Activated CD4-positive, CD25-positive, alpha-beta regulatory T cell treated with anti-CD3 and anti-CD28 coated beads, Interleukin-2, amount 50 U/mL, for 16 hours (primary cell): ENCODE measurements around the gene ZNF559.
"Not testable (repeated sequence)": the region's sequence is repeated elsewhere in the genome, so short reads cannot be mapped to it uniquely, and the experiment has no call there.

Experiments used
- DNase-seq: peaks from one replicate; pipeline ENCODE4 v3.0.0-alpha.2; 2020; ENCODE audit warnings: low read depth, low spot score

The ZNF559 gene

DNA sequence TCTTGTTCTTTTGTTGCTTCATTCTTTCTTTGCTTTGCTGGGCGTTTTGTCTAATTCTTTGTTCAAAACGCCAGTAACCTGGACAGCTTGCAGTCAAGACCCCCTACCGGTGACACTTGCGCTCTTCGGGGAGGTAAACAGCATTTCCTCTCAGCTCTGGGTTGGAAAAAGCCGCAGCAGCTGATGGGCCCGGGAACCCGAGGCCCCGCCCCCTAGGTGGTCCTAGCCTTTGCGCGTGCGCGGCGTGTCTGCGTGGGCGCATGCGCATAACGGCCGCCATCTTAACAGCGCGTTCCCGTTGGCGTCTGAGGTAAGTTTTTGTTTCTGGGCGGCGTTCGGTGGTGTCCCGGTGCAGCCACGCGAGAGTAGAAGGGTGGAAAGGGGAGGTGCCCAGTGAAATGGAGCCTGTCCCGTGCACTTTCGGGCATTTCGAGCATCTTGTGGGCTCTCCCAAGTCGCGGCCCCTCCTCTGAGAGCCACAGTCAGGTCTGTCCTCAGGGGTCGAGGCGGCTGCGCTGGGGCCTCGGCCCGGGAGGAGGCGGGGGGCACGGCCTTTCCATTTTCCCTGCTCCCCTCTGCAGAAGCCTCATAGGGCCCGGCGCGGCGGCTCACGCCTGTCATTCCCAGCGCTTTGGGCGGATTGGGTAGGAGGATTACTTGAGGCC, at the start of gene ZNF559:
Gene ZNF559, plus strand, starts transcription at position 261 of the 665 bp plus-strand sequence. CDS start 14,371 bp downstream, outside the sequence.
- DNase-seq, result peak; percentile 95

DNA sequence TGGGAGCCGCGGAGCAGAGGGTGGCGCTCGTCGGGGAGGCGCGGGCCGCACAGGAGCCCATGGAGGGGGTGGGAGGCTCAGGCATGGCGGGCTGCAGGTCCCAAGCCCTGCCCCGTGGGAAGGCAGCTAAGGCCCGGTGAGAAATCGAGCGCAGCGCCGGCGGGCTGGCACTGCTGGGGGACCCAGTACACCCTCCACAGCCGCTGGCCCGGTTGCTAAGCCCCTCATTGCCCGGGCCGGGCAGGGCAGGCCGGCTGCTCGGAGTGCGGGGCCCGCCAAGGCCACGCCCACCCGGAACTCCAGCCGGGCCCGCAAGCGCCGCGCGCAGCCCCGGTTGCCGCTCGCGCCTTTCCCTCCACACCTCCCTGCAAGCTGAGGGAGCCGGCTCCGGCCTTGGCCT, 40.5 kb upstream of the ZNF559 start:
- not testable (repeated sequence) for DNase-seq

DNA sequence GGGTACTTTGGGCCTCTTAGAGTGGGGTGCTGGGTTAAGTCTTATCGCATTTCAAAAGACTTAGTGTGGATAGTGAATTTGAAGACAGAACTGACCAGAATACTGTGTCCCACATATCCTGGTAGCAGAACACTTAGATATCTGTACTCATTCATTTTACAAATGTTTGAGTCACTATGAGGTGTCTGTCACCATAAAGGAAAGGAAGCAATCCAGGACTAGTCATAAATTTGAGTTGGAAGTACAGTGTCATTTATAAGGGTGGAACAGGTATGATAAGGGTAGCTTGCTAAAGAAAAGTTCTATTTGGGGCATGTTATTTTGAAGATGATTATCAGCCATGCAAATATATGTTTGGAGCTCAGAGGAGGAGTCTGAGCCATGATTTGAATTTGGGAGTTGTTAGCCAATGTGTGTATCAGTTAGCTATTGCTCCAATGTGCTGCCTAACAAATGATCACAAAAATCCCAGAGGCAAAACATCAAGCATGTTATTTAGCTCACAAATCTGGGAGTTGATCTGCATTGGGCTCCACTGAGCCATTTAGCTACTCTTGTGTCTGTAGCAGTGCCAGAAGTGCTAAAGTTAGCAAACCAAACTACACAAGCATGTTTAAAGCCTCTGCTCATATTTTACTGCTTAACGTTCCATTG, 34.6 kb upstream of the ZNF559 start:
- DNase-seq, result no peak

DNA sequence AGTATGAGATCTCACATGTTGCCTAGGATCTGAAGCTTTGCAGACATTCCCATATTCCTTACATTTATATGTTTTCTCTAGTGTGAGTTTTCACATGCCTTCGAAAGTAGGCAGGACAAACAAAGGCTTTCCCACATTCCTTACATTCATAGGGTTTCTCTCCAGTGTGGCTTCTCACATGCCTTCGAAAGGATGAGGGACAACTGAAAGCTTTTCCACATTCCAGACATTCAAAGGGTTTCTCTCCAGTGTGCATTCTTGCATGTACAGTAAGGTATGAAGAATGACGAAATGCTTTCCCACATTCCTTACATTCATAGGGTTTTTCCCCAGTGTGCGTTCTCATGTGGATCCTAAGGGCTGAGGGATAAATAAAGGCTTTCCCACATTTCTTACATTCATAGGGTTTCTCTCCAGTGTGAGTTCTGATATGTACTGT, 28.5 kb upstream of the ZNF559 start:
- no peak for DNase-seq

DNA sequence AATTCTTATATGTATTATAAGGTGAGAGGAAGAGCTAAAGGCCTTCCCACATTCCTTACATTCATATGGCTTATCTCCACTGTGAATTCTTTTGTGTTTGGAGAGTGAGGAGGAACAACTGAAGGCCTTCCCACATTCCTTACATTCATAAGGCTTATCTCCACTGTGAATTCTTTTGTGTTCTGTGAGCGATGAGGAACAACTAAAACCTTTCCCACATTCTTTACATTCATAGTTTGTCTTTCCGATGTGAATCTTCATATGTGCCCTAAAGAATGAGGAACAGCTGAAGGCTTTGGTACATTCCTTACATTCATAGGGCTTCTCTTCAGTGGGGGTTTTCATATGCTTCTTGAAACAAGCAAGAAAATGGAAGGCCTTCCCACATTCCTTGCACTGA, 27.6 kb upstream of the ZNF559 start:
- no peak for DNase-seq

DNA sequence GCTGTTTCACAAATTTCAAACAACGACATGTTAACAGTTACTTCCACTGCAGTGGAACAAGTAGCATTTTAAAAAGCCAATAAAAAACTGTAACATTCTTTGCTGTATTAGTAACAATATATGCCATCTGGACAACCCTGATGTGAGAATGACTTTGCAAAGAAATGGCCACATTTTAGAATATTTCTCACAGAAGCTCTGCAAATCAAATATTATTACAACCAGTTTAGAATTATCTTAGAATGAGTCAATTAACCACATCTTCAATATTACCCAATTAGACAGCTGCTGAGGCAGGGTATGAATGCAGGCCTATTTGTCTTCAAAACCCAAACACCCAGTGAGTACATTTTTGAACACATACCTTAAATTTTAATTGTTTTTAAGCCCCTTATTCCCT, 17.5 kb upstream of the ZNF559 start:
- no peak for DNase-seq

DNA sequence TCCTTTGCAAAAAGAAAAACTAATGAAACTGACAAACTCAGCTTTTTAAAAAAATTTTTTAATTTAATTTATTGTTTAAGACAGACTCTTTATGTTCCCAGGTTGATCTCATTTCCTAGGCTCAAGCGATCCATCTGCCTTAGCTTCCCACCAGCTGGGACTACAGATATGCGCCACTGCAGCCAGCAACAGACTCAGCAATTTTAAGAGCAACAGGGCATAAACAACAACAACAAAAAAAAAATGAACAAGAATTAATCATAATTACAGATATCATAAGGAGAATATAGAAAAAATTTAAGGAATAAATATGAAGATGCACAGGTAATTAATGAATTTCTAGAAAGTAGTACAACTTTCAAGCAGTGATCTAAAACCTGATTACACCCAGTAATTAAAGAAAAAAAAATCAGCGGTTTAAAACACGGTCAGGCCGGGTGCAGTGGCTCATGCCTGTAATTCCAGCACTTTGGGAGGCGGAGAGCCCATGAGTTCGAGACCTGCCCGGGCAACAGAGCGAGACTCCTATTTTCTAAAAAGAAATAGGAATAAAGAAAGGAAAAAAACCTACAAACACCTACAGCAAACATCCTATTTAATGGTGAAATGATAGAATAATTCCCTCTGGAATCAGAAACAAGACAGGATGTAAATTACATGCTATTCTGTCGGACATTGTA, 15.7 kb upstream of the ZNF559 start:
- no peak for DNase-seq

DNA sequence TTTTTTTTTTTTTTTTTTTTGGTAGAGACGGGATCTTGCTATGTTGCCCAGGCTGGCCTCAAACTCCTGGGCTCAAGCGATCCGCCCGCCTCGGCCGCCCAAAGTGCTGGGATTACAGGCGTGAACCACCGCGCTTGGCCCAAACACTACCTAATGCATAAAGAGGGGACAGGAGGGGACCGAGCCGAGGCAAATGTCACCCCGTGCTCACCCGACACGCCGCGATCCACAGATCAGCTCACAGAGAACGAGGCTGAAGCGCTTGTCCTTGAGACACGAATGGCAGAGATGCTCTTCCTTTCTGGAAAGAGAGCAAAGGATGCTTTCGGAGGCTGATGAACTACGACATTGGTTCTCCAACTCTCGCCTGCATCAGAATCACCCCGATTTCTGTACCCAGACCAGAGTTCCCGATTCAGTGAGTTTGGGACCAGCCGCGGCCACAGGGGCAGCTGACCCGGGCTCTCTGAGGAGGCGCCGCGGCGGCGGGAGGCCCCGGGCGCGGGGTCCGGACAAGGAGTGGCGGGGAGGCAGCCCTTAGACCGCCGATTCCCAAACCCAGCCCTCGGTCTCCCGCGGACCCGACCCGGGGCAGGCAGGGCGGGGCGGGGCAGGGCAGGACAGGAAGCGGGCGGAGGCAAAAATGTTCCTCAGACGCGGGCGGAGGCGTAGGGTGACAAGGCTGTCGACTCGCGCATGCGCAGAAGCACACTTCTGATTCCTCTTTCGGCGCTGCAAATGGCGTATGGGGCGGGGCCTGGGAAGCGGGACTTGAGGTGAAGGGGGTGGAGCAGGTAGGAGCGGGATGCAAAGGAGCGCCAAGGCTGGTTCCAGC, 14.6 kb upstream of the ZNF559 start, which contains the start of gene ZNF699:
Gene ZNF699, minus strand, starts transcription at position 700 of the 835 bp plus-strand sequence. CDS start 4,719 bp downstream, outside the sequence.
- peak; percentile 96 for DNase-seq

DNA sequence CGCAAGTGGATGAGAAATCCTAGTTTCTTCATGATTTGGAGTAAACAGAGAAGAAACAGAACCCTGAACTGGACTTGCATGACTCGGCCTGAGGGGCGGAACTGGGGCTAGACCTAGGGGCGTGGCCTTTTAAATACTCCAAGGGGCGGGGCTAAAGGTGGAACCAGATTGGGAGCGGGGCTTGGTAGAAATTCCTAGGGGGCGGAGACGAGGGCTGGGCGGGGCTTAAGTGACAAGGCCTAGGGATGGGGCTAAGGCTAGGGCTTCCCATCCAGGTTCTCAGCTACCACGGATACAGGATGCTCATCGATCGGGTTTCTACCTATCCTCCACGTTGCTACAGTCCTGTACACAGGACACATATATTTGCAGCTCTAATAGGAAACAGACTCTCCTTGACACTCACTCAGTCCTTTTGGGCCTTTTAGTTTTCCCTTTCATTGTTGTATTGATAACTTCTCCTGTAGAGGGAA, 14.0 kb upstream of the ZNF559 start:
- no peak for DNase-seq

DNA sequence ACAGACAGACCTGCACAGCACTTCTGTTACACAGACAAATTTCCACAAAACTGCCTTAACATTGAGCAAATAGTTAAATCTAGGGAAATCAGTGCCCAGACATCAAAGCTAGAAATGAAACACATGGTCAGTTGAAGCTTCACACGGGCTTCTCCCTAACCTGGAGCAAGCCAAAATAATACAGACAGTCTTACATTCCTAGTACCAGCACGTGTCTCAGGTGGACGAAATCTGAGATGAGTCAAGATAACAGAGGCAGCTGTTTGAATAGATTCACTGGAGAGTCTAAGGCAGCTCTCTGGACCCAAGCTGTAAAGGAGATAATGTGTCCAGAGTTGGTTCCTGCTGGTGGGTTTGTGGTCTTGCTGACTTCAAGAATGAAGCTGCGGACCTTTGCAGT, 10.2 kb upstream of the ZNF559 start:
- DNase-seq, result no peak

DNA sequence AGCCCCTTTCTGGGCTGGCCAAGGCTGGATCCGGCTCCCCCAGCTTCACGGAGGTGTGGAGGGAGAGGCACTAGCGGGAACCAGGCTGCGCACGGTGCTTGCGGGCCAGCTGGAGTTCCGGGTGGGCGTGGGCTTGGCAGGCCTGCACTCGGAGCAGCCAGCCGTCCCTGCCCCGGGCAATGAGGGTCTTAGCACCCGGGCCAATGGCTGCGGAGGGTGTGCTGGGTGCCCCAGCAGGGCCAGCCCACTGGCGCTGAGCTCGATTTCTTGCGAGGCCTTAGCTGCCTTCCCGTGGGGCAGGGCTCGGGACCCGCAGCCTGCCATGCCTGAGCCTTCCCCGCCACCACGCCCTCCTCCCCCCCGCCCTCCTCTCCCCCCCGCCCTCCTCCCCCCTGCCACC, 2.6 kb upstream of the ZNF559 start:
- DNase-seq, result no peak

DNA sequence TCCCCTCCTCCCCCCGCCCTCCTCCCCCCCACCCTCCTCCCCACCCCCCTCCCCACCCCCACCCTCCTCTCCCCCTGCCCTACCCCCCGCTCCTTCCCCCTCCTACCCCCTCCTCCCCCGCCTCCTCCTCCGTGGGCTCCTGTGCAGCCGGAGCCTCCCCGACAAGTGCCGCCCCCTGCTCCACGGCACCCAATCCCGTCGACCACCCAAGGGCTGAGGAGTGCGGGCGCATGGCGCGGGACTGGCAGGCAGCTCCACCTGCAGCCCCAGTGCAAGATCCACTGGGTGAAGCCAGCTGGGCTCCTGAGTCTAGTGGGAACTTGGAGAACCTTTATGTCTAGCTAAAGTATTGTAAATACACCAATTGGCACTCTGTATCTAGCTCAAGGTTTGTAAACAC, 2.2 kb upstream of the ZNF559 start:
- not testable (repeated sequence) for DNase-seq

DNA sequence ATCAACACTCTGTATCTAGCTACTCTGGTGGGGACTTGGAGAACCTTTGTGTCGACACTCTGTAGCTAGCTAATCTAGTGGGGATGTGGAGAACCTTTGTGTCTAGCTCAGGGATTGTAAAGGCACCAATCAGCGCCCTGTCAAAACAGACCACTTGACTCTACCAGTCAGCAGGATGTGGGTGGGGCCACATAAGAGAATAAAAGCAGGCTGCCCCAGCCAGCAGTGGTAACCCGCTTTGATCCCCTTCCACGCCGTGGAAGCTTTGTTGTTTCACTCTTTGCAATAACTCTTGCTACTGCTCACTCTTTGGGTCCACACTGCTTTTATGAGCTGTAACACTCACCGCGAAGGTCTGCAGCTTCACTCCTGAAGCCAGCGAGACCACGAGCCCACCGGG, 1.8 kb upstream of the ZNF559 start:
- DNase-seq, result not testable (repeated sequence)

DNA sequence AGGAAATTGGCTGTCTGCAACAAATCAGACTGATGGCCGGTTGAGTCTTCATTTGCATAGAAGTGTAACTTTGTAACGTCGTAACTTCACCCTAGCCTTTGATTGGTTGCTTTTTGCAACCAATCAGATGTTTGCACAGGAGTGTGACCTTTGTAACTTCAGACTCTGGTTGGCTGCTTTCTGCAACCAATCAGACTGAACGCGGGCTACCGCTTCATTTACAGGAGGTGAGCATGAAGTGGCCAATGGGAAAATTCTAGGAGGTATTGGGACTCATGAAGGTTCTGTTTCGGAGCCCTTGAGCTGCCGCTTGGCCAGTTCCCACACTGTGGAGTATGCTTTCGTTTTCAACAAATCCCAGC, 441 bp upstream of the ZNF559 start:
- peak; percentile 14 for DNase-seq

DNA sequence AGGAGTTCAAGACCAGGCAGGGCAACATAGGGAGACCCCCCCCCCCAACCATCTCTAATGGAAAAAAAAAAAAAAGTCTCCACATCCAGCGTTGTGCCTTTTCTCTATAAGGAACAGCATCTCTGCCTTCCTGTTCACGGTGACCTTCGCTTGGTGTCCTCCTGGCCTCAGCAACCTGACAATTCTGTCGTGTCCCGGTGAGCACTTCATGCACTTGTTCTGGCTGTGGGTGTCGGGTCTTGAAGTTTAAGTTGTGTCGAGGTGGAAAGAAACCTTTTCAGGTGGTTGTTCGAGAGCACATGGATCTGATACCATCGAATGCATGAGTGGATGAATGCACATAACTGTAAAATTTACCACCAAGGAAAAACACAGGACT, 594 bp downstream of the ZNF559 start:
- DNase-seq, result no peak

DNA sequence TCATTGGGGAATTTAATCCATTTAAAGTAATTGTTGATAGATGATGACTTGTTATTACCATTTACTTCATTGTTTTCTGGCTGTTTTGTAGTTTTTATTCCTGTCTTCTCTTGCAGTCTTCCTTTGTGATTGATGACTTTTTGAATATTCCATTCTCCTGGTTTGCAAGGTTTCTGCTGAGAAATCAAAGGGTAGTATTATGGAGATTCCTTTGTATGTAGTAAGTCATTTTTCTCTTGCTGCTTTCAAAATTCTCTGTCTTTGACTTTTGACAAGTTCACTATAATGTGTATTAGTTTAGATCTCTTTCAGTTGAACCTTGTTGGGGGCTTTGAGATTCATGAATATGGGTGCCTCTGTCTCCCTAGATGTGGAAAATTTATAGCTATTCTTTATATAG, 6.0 kb downstream of the ZNF559 start:
- no peak for DNase-seq

DNA sequence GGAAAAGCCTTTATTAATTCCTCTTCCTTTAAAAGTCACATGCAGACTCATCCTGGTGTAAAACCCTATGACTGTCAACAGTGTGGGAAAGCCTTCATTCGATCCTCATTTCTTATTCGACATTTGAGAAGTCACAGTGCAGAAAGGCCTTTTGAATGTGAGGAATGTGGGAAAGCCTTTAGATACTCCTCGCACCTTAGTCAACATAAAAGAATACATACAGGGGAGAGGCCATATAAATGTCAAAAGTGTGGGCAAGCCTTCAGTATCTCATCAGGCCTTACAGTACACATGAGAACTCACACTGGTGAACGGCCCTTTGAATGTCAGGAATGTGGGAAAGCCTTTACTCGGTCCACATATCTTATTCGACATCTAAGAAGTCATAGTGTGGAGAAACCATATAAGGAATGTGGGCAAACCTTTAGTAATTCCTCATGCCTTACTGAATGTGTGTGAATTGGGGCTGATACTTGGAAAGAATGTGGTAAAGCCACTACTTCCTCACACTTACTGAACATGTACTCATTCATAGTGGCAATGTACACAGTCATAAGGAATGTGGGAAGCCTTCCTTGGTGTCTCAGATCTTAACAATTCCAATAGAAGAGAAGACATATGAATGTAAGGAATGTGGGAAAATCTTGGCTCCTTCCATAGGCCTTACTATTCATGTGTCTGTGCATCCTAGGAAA, 18.8 kb downstream of the ZNF559 start:
- no peak for DNase-seq

DNA sequence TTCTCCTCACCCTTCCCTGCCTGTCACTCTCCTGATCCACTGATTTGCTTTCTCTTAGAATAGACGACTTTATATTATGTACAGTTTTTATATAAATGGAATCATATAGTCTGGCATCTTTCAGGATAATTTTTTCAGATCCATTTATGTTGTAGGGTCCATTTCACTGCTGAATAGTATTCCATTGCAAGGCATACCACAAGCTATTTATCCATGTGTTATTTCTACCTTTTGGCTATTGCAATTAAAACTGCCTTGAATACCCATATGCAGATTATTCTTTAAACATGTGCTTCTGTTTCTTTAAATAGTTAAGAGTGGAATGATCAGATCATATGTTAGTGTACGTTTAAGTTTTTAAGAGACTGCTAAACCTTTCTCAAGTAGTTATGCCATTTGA, 21.0 kb downstream of the ZNF559 start:
- DNase-seq, result no peak

DNA sequence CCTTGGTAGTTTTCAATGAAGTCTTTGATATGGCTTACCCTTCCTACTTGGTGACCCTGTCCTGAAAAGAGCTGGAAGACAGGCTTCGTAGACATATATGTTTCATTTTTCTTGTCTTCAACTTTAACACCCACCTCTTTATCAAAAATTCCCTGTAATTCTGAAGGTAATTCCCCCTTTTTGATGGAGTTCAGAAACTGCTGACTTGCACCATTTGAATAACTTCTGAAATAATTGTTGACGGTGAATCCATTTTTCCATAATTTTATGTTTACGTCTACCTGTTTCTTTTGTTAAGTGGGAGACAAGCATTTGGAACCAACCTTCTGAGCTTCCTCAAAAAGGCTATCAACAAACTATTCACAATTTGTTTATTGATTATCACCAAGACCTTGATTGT, 24.3 kb downstream of the ZNF559 start:
- no peak for DNase-seq

DNA sequence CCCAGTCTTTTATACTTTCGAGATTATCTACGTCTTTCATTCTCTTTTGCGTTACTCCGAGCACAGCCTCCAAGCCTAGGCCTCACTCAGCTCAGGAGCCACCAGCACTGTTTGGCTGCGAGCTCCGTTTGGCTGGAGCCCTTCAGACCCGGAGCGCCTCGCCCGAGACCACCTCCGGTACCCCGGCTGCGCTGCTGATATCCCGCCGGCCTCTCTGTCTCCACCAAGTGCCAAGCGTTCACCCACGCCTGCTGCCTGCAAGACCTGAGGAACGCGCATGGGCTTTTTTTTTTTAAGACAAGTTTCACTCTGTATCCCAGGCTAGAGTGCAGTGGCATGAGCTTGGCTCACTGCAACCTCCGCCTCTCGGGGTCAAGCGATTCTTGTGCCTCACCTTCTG, 24.7 kb downstream of the ZNF559 start:
- no peak for DNase-seq

DNA sequence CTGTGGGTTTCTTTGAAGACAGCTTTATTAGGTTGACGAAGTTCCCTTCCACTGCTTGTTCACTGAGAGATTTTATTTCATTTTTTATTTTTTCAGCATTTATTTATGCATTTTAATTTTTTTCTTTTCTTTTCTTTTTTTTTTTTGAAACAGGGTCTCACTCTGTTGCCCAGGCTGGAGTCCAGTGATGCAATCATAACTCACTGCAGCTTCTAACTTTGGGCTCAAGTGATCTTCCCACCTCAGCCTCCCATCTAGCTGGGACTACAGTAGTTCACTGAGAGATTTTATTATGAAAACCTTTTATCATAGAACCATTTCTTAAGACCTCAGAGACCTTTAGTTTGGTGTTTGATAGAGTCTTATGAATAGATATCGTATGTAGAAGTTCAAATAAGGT, 28.5 kb downstream of the ZNF559 start:
- no peak for DNase-seq
